Measurements from ENCODE around the gene ELP6.

Gene ELP6

DNA sequence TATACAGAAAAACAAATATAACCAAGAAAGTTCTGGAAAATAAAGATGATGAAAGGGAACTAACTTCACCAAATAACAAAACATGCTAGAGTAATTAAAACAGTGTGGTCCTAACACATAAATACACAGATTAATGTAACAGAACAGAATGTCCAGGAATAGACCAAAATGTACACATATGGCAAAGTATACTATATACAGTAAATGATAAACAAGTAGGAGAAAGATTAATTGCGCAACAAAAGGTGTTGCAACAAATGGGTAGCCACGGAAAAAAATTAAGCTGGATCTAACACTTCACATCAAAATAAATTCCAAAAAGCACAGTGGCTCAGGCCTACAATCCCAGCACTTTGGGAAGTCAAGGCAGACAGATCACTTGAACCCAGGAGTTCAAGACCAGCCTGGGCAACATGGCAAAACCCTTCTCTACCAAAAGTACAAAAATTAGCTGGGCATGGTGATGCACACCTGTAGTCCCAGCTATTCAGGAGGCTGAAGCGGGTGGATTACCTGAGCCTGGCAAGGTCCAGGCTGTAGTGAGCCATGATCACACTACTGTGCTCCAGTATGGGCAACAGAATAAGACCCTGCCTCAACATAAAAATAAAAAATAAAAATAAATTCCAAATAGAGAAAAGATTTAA lies 57.6 kb downstream of the ELP6 start:
- no peak for FAIRE-seq

- FAIRE-seq, result no peak
These were observed 60.9 kb downstream of the ELP6 start for GRCh38 chr3:47452453-47453215.
